RWPE1 (cell line): ENCODE measurements around the gene OOEP.

Experiments used
- CTCF ChIA-PET: fragments of 350-600 bp; sonication (Branson Sonifier 250); formaldehyde crosslinking; extraction: SDS; loops from one replicate; lab custom pipeline; 2021; lab: Yijun Ruan, JAX
- POLR2A ChIA-PET: fragments of 400-600 bp; formaldehyde crosslinking; extraction: SDS; loops from one replicate; lab custom pipeline; 2020; ENCODE audit warnings: antibody characterized with exemption; ENCODE audit not compliant: low non-redundant PET; lab: Yijun Ruan, JAX
- DNase-seq: peaks from one replicate; pipeline ENCODE4 v3.0.0; 2012; ENCODE audit warnings: low spot score
- H3K27ac ChIP-seq: fragments of 450-650 bp; 2 replicates; pipeline ENCODE4 v1.5.1; 2017
- TF ChIP-seq, protein P1 (sequence below): fragments of 450-650 bp; conservative IDR thresholded peaks from 2 replicates; pipeline ENCODE4 v1.5.1; 2017; ENCODE audit warnings: low read depth, mild to moderate bottlenecking

Gene OOEP

GRCh38 chr6:73362869-73363536 lies 6.7 kb downstream of the OOEP start:
- CTCF ChIA-PET: no interaction called here
- TF ChIP-seq, protein P1, sequence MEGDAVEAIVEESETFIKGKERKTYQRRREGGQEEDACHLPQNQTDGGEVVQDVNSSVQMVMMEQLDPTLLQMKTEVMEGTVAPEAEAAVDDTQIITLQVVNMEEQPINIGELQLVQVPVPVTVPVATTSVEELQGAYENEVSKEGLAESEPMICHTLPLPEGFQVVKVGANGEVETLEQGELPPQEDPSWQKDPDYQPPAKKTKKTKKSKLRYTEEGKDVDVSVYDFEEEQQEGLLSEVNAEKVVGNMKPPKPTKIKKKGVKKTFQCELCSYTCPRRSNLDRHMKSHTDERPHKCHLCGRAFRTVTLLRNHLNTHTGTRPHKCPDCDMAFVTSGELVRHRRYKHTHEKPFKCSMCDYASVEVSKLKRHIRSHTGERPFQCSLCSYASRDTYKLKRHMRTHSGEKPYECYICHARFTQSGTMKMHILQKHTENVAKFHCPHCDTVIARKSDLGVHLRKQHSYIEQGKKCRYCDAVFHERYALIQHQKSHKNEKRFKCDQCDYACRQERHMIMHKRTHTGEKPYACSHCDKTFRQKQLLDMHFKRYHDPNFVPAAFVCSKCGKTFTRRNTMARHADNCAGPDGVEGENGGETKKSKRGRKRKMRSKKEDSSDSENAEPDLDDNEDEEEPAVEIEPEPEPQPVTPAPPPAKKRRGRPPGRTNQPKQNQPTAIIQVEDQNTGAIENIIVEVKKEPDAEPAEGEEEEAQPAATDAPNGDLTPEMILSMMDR: no peak
- no peak overlapping the region for H3K27ac ChIP-seq
- POLR2A ChIA-PET: no interaction called here
- no peak for DNase-seq

- DNase-seq: no peak
- H3K27ac ChIP-seq: no peak within 1 kb of the TSS
- TF ChIP-seq, protein P1: no peak
- POLR2A ChIA-PET: no interaction called here
- CTCF ChIA-PET: no interaction called here
These were observed 7.3 kb downstream of the OOEP start, which contains the start of gene KHDC3L for GRCh38 chr6:73362358-73362757. Gene KHDC3L, plus strand, starts transcription at chr6:73362658. Its CDS starts 72 bp downstream, at chr6:73362730.

GRCh38 chr6:73353636-73354593 lies 15.8 kb downstream of the OOEP start, which contains the start of gene DPPA5:
Gene DPPA5, minus strand, starts transcription at chr6:73354276. Its CDS starts 51 bp downstream, at chr6:73354225.
- ChIA-PET CTCF (no interaction called here), POLR2A (no interaction called here)
- TF ChIP-seq, protein P1: no peak

GRCh38 chr6:73349311-73349710 lies 20.4 kb downstream of the OOEP start:
- no peak for DNase-seq

More at GRCh38 chr6:73353636-73354593, 15.8 kb downstream of the OOEP start, which contains the start of gene DPPA5:
- DNase-seq: no peak
- no peak within 1 kb of the TSS for H3K27ac ChIP-seq

DNA sequence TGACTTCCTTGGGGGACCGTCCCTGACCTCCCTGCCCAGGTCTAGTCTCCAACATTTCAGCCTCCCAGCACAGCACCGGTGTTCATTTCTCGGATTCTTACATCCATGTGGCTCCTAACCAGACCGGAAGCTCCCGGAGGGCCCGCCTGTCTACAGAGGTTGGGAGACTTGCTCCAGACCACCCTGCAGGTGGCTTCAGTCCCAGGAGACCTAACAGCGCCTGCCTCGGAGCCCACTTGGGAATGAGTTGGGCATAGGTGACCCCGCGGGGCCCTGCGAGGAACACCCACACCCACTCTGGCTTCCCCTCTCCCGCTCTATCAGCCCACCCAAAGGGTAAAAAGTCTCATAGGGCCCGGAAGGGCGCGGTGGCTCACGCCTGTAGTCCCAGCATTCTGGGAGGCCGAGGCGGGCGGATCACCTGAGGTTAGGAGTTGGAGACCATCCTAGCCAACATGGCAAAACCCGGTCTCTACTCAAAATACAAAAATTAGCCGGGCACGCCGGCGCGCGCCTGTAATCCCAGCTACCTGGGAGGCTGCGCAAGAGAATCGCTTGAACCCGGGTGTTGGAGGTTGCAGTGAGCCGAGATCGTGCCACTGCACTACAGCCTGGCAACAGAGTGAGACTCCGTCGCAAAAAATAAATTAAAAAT lies 21.0 kb downstream of the OOEP start:
- no peak for DNase-seq
- TF ChIP-seq, protein P1: no peak
- H3K27ac ChIP-seq: no peak overlapping the region
- CTCF ChIA-PET: no interaction called here
- POLR2A ChIA-PET: no interaction called here

More at GRCh38 chr6:73349311-73349710, 20.4 kb downstream of the OOEP start:
- H3K27ac ChIP-seq: no peak overlapping the region
- CTCF ChIA-PET: no interaction called here
- TF ChIP-seq, protein P1: no peak
- POLR2A ChIA-PET: no interaction called here

DNA sequence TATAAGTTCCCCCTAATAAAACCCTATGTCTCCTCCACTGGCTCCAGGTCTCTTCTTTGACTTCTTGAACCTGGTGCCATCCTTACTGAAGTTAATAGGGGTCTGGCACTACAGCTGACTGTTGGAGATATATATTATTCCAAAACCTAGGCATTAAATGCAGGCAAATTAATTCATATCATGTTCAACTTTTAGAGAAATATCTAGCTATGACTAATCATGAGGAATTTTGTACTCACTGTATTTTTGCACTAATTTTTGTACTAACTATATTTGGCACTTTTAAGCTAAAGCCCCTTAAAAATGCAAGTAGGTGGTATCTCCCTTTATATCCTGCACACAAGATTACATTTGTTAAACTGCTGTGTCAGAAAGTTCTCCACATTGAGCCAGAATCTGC lies 26.5 kb downstream of the OOEP start:
- no peak for DNase-seq
- ChIA-PET POLR2A (no interaction called here), CTCF (no interaction called here)
- no peak overlapping the region for H3K27ac ChIP-seq
- TF ChIP-seq, protein P1: no peak
